ENCODE measurements around the gene KIF26B.

- TF ChIP-seq CTCF (conservative IDR thresholded peaks at IDR 0.05; ENCODE audit: low read depth in 2 of 2) (no peak), EZH2 (IDR thresholded peaks at IDR 0.05; ENCODE audit: low read depth, unreplicated experiment) (no peak), EZH2phosphoT487 (IDR thresholded peaks at IDR 0.05; ENCODE audit: unreplicated experiment) (no peak), REST (IDR thresholded peaks at IDR 0.05; ENCODE audit: unreplicated experiment) (no peak), NANOG (IDR thresholded peaks at IDR 0.05; ENCODE audit: borderline replicate concordance) (no peak), JUNB (IDR thresholded peaks at IDR 0.05; ENCODE audit: unreplicated experiment) (no peak), POLR2AphosphoS5 (IDR thresholded peaks at IDR 0.05; ENCODE audit: low read depth) (no peak), CREB1 (CRISPR knock-in tag; IDR thresholded peaks at IDR 0.05; ENCODE audit: low read depth) (no peak), STAT1 (IDR thresholded peaks at IDR 0.05; ENCODE audit: unreplicated experiment) (no peak), ZNF462 (CRISPR knock-in tag; IDR thresholded peaks at IDR 0.05) (no peak)
Observed at GRCh38 chr1:245298781-245299180, 144.0 kb downstream of the KIF26B start.
